WTC11 (cell line): ENCODE measurements around the gene FLYWCH2. TPM values are rescaled to one million over a fixed set of nuclear protein-coding genes. Genes with fewer than 3 reads are reported as not detected.
A peak's percentile ranks its signal among the peaks of the same experiment; 100 is the strongest.

ENCODE experiments used
- ATAC-seq: fragments of 200-7000 bp; cut with Tn5 transposase; 2 replicates; pipeline ENCODE4 v1.10.0; 2021; ENCODE audit warnings: mild to moderate bottlenecking, moderate library complexity
- CTCF ChIA-PET: fragments of 300-600 bp; sonication (Branson Sonifier 250); formaldehyde crosslinking; loops from one replicate; lab custom pipeline; 2021; ENCODE audit warnings: antibody characterized with exemption; lab: Charles Lee
- POLR2A ChIA-PET: fragments of 350-600 bp; sonication (Branson Sonifier 250); formaldehyde crosslinking; loops from one replicate; lab custom pipeline; 2021; ENCODE audit warnings: antibody characterized with exemption; lab: Charles Lee
- DNase-seq: peaks from one replicate; pipeline ENCODE4 v3.0.0; 2021; ENCODE audit warnings: low spot score
- H3K27ac Mint-ChIP-seq: 2 replicates; pipeline ENCODE4 v1.8.0; 2021; ENCODE audit warnings: mixed read lengths
- H3K27me3 Mint-ChIP-seq: 2 replicates; pipeline ENCODE4 v1.8.0; 2021; ENCODE audit warnings: low read depth, mild to moderate bottlenecking, moderate library complexity, mixed read lengths
- H3K36me3 Mint-ChIP-seq: 2 replicates; pipeline ENCODE4 v1.8.0; 2021; ENCODE audit warnings: mixed read lengths
- H3K4me1 Mint-ChIP-seq: 2 replicates; pipeline ENCODE4 v1.8.0; 2022; ENCODE audit warnings: mixed read lengths
- H3K4me3 Mint-ChIP-seq: 2 replicates; pipeline ENCODE4 v1.8.0; 2021; ENCODE audit warnings: mild to moderate bottlenecking, moderate library complexity, mixed read lengths
- H3K9me3 Mint-ChIP-seq: 2 replicates; pipeline ENCODE4 v1.8.0; 2021; ENCODE audit warnings: mixed read lengths
- CREB1 ChIP-seq: sonication (generic); formaldehyde crosslinking; IDR thresholded peaks from 2 replicates; pipeline ENCODE4 v1.8.0; 2023; ENCODE audit warnings: mild to moderate bottlenecking, missing genetic modification reagents
- FOXP1 ChIP-seq: sonication (generic); formaldehyde crosslinking; IDR thresholded peaks from 2 replicates; pipeline ENCODE4 v1.8.0; 2022; ENCODE audit warnings: missing genetic modification reagents, mild to moderate bottlenecking, moderate library complexity, borderline replicate concordance
- GTF2I ChIP-seq: fragments of 250-450 bp; sonication (Bioruptor Pico); conservative IDR thresholded peaks from 2 replicates; pipeline ENCODE4 v1.4.0; 2021; ENCODE audit warnings: mild to moderate bottlenecking
- KAT7 ChIP-seq: sonication (generic); formaldehyde crosslinking; IDR thresholded peaks from 2 replicates; pipeline ENCODE4 v1.8.1; 2023; ENCODE audit warnings: missing genetic modification reagents, mild to moderate bottlenecking, borderline replicate concordance
- NFYB ChIP-seq: sonication (generic); formaldehyde crosslinking; conservative IDR thresholded peaks from 2 replicates; pipeline ENCODE4 v1.8.0; 2022; ENCODE audit warnings: low read depth, missing genetic modification reagents
- PREB ChIP-seq: sonication (generic); formaldehyde crosslinking; IDR thresholded peaks from 2 replicates; pipeline ENCODE4 v1.8.1; 2022; ENCODE audit warnings: mild to moderate bottlenecking, missing genetic modification reagents, moderate library complexity, borderline replicate concordance
- PRRX2 ChIP-seq: fragments of 250-450 bp; sonication (Bioruptor Pico); IDR thresholded peaks from 2 replicates; pipeline ENCODE4 v1.8.0; 2021; ENCODE audit warnings: mild to moderate bottlenecking
- SP1 ChIP-seq: sonication (generic); formaldehyde crosslinking; conservative IDR thresholded peaks from 2 replicates; pipeline ENCODE4 v1.8.1; 2022; ENCODE audit warnings: missing genetic modification reagents
- ZBTB21 ChIP-seq: sonication (generic); formaldehyde crosslinking; IDR thresholded peaks from 2 replicates; pipeline ENCODE4 v1.8.1; 2023; ENCODE audit warnings: mild to moderate bottlenecking, missing genetic modification reagents, borderline replicate concordance
- ZBTB43 ChIP-seq: sonication (generic); formaldehyde crosslinking; IDR thresholded peaks from 2 replicates; pipeline ENCODE4 v1.8.1; 2023; ENCODE audit warnings: mild to moderate bottlenecking, missing genetic modification reagents
- ZNF263 ChIP-seq: sonication (generic); formaldehyde crosslinking; IDR thresholded peaks from 2 replicates; pipeline ENCODE4 v1.8.1; 2022; ENCODE audit warnings: low read depth, mild to moderate bottlenecking, moderate library complexity, missing genetic modification reagents
- total RNA-seq: library from RNA; stranded (reverse); gene quantifications from 3 replicates; pipeline ENCODE4 v1.2.3, GENCODE V29; 2021
- TF ChIP-seq, protein P1 (sequence below): sonication (generic); formaldehyde crosslinking; IDR thresholded peaks from 2 replicates; pipeline ENCODE4 v1.8.0; 2022; ENCODE audit warnings: mild to moderate bottlenecking, missing genetic modification reagents
- TF ChIP-seq, protein P2 (sequence below): sonication (generic); formaldehyde crosslinking; IDR thresholded peaks from 2 replicates; pipeline ENCODE4 v1.8.1; 2023; ENCODE audit warnings: mild to moderate bottlenecking, missing genetic modification reagents, moderate library complexity
- TF ChIP-seq, protein P3 (sequence below): fragments of 250-450 bp; sonication (Bioruptor Pico); IDR thresholded peaks from 2 replicates; pipeline ENCODE4 v1.9.0; 2021; ENCODE audit warnings: mild to moderate bottlenecking, borderline replicate concordance

Gene FLYWCH2
- total RNA-seq, 1 experiment from 2014 or later, result 20.7 TPM

DNA sequence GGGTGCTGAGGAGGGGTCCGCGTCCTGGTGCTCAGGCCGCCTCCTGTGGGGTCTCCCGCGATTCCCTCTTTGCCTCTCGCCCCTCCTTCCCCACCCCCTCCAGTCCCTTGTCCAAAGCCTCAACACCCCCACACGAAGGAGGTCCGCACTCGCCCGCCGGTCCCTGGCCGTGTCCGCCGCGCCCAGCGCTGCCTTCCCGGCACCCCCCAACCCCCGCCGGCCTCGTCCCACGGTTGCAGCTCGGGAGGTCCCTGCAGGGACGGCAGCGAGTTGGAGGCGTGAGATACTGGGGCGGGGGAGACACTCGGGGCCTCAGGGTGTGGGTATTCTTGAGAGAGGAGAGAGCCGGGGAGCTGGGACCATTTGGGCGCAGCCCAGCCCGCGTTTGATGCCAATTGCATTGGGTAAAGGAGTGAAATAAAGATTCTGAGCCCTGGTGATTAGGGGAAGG is 468 bp downstream of the FLYWCH2 start:
- Mint-ChIP-seq H3K9me3 (peaks cover 9% of the 10 kb centered on the region), H3K4me3 (peak overlapping the region; percentile 83), H3K36me3 (no peaks in the 10 kb centered on the region), H3K27ac (no peak overlapping the region), H3K27me3 (peaks cover 40% of the 10 kb centered on the region), H3K4me1 (peaks cover 6% of the 10 kb centered on the region)
- ATAC-seq, result no peak
- DNase-seq, result no peak
- ChIA-PET CTCF (interaction anchor here (0.8 to 2.9 kb wide), 26 partner anchors 8 to 145 kb away, joined by 3 to 35 read pairs (median 8); partner anchors contain the start of genes FLYWCH1, KREMEN2, PRSS21 and PRSS41), POLR2A (interaction anchor here (1.0 to 2.1 kb wide), 6 partner anchors 8 to 86 kb away, joined by 3 to 13 read pairs (median 5); partner anchors contain the start of gene FLYWCH1)
- TF ChIP-seq ZBTB43 (CRISPR knock-in tag) (no peak), CREB1 (CRISPR knock-in tag) (0 out of 2 replicates have a peak, but pooled peaks have one; percentile 49), ZNF263 (CRISPR knock-in tag) (no peak), GTF2I (CRISPR knock-in tag) (no peak), KAT7 (no peak), NFYB (CRISPR knock-in tag) (no peak), FOXP1 (CRISPR knock-in tag) (0 out of 2 replicates have a peak, but pooled peaks have one; percentile 7), PRRX2 (no peak), PREB (CRISPR knock-in tag) (no peak)
- TF ChIP-seq, protein P1, sequence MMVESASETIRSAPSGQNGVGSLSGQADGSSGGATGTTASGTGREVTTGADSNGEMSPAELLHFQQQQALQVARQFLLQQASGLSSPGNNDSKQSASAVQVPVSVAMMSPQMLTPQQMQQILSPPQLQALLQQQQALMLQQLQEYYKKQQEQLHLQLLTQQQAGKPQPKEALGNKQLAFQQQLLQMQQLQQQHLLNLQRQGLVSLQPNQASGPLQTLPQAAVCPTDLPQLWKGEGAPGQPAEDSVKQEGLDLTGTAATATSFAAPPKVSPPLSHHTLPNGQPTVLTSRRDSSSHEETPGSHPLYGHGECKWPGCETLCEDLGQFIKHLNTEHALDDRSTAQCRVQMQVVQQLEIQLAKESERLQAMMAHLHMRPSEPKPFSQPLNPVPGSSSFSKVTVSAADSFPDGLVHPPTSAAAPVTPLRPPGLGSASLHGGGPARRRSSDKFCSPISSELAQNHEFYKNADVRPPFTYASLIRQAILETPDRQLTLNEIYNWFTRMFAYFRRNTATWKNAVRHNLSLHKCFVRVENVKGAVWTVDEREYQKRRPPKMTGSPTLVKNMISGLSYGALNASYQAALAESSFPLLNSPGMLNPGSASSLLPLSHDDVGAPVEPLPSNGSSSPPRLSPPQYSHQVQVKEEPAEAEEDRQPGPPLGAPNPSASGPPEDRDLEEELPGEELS (CRISPR knock-in tag), result 0 out of 2 replicates have a peak, but pooled peaks have one; percentile 1
- TF ChIP-seq, all 79 proteins: peak for 3

DNA sequence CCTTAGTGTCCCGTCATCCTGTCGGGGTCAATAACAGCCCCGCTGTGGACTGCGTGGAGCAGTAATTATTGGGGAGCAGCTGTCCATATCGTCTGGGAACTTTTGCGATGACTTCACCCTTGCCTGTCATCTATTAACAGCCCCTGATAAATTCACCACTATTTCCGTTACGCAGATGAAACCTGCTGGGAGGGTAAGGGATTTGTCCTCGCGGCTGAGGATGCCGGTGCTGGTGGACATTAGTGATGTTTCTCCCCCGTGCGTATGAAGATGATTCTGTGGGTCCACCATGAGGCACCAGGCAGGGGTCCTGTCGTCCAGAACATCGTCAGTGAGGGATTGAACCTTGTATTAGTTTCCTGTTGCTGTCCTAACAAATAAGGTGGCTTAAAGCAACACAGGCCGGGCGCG is 1.0 kb downstream of the FLYWCH2 start:
- no peak for ATAC-seq
- TF ChIP-seq ZBTB21 (CRISPR knock-in tag), result no peak
- no peak for TF ChIP-seq SP1 (CRISPR knock-in tag)
- TF ChIP-seq, protein P2, sequence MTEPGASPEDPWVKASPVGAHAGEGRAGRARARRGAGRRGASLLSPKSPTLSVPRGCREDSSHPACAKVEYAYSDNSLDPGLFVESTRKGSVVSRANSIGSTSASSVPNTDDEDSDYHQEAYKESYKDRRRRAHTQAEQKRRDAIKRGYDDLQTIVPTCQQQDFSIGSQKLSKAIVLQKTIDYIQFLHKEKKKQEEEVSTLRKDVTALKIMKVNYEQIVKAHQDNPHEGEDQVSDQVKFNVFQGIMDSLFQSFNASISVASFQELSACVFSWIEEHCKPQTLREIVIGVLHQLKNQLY (CRISPR knock-in tag), result no peak
- TF ChIP-seq, protein P3, sequence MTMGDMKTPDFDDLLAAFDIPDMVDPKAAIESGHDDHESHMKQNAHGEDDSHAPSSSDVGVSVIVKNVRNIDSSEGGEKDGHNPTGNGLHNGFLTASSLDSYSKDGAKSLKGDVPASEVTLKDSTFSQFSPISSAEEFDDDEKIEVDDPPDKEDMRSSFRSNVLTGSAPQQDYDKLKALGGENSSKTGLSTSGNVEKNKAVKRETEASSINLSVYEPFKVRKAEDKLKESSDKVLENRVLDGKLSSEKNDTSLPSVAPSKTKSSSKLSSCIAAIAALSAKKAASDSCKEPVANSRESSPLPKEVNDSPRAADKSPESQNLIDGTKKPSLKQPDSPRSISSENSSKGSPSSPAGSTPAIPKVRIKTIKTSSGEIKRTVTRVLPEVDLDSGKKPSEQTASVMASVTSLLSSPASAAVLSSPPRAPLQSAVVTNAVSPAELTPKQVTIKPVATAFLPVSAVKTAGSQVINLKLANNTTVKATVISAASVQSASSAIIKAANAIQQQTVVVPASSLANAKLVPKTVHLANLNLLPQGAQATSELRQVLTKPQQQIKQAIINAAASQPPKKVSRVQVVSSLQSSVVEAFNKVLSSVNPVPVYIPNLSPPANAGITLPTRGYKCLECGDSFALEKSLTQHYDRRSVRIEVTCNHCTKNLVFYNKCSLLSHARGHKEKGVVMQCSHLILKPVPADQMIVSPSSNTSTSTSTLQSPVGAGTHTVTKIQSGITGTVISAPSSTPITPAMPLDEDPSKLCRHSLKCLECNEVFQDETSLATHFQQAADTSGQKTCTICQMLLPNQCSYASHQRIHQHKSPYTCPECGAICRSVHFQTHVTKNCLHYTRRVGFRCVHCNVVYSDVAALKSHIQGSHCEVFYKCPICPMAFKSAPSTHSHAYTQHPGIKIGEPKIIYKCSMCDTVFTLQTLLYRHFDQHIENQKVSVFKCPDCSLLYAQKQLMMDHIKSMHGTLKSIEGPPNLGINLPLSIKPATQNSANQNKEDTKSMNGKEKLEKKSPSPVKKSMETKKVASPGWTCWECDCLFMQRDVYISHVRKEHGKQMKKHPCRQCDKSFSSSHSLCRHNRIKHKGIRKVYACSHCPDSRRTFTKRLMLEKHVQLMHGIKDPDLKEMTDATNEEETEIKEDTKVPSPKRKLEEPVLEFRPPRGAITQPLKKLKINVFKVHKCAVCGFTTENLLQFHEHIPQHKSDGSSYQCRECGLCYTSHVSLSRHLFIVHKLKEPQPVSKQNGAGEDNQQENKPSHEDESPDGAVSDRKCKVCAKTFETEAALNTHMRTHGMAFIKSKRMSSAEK, result no peak
- DNase-seq, result no peak
- Mint-ChIP-seq H3K4me3 (peak overlapping the region; percentile 83), H3K36me3 (no peaks in the 10 kb centered on the region), H3K27me3 (peaks cover 40% of the 10 kb centered on the region), H3K9me3 (peaks cover 9% of the 10 kb centered on the region), H3K27ac (no peak overlapping the region), H3K4me1 (peaks cover 6% of the 10 kb centered on the region)
- POLR2A ChIA-PET, result interaction anchor here (1.4 to 2.1 kb wide), 2 partner anchors 22 to 45 kb away, joined by 3 to 13 read pairs; no protein-coding TSS in a partner anchor
- CTCF ChIA-PET, result interaction anchor here (0.8 to 2.9 kb wide), 12 partner anchors 9 to 144 kb away, joined by 3 to 34 read pairs (median 8); partner anchors contain the start of genes PRSS21 and PRSS41
